GM10847 (cell line): ENCODE results near the gene NSUN2.

Source experiments
- POLR2A ChIP-seq: IDR thresholded peaks from 2 replicates; pipeline ENCODE4 v1.6.1; 2011; ENCODE audit not compliant: insufficient read length; ENCODE audit errors: extremely low read depth

The NSUN2 gene

DNA sequence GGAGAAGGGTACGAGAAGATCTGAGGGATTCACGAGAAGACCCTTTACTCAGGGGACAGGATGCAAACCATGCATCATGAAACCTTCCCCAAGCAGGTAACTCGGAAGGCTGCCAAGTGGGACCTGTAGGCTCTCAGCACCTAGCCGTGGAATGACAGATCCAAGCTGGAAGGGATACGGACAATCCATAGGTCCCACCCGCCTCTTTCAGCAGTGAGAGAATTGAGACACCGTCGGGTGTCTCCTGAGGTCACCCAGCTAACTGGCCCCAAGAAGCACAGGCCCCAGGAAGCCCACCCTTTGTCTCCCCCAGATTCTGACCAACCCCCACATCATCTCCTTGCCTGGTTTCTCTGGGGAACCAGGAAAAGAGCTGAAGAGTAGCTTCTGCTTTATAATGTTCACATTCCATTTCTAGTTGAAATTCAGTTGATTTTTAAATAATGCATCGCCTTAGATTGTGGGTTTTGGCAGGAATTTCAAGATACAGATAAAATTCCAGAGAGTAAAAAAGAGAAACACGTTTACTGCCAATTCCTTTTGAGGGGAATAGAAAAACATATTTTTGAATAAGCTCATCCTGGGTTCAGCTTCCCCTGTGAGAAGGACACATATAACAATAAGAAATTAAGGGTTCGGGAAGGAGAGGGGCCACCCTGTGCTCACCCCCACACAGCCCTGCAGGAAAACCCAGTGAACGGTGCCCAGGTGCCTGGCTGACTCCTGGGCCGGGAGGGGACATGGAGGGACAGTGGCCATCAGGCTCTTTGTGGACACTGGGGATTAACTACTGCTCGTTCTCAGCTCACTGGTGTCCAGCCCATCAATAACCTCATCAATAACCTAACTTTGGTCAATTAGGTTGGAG is 51.1 kb downstream of the NSUN2 start:
- TF ChIP-seq POLR2A, result no peak

DNA sequence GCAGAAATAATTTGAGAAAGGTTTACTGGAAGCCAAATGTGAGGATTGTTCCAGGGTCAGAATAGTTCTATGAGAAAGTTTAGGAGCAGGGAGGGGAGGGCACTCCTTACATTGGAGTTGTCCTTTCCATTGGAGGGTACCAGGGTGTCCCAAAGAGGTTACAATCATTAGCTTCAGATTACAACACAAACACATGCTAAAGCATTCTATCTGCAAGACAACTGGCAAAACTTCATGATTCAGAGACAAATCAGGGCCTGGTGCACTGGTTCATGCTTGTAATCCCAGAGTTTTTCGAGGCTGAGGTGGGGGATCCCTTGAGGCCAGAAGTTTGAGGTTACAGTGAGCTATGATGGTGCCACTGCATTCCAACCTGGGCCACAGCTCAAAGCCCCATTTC is 51.8 kb downstream of the NSUN2 start:
- no peak for TF ChIP-seq POLR2A

DNA sequence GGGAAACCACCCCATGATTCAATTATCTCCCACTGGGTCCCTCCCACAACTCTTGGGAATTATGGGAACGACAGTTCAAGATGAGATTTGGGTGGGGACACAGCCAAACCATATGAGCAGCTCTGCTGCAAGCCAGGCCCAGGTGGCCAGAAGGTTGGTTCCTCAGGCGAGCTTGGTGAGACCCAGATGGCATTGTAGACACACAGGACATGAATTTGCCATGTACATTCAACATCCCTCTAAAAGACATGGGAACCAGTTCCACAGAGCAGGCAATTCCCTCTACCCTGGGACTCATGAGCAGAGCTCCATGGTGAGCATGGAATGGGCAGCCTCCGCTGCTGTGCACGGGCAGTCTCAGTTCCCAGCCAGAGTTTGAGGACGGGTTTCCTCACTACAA is 53.3 kb downstream of the NSUN2 start:
- TF ChIP-seq POLR2A, result no peak

DNA sequence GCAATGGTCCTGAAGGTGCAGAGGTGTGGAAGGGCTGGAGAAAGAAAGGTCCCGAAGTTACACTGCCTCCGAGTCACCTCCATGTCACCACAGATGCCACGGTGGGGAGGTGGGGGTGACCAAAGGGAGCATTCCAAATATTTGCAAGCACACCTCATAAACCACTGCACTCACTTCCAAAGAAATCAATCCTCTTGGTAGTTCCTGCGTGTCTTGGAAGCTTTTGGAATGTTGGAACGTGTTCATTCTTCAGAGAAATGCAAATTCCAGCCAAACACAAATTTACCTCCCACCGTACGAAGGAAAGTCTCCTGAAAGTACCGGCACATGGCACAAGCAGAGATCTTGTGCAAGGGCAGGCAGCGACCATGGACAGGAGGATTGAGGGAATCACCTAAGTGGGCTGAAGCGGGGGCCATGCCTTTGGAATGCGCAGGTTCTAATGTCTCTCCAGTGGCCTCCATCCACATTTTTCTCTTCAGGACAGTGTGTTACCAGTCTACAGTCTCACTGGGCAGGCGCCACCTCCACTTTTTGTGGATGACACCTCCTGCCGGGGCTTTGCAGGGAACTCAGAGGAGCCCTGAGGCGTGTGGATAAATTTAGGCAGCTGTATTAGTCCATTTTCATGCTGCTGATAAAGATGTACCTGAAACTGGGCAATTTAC is 54.0 kb downstream of the NSUN2 start:
- no peak for TF ChIP-seq POLR2A

DNA sequence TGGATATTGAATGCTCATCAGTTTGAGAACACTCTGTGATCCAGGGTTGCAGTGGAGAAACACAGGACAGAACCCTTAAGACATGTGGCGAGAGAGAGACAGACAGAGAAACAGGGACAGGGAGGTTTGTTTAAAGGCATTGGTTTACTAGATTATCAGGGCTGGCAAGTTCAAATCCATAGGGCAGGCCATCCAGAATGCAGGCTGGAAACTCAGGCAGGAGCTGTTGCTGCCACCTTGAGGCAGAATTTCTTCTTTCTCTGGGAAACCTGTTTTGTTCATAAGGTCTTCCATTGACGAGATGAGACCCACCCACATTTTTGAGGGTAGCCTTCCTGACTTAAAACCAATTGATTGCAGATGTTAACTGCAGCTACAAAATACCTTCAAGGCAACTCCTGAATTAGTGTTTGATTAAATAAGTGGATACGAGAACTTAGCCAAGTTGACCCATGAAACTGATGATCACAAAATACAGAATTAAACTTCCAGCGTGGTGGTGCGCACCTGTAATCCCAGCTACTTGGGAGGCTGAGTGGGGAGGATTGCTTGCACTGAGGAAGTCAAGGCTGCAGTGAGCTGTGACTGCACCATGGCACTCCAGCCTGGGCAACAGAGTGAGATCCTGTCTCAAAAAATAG is 55.9 kb downstream of the NSUN2 start:
- no peak for TF ChIP-seq POLR2A

DNA sequence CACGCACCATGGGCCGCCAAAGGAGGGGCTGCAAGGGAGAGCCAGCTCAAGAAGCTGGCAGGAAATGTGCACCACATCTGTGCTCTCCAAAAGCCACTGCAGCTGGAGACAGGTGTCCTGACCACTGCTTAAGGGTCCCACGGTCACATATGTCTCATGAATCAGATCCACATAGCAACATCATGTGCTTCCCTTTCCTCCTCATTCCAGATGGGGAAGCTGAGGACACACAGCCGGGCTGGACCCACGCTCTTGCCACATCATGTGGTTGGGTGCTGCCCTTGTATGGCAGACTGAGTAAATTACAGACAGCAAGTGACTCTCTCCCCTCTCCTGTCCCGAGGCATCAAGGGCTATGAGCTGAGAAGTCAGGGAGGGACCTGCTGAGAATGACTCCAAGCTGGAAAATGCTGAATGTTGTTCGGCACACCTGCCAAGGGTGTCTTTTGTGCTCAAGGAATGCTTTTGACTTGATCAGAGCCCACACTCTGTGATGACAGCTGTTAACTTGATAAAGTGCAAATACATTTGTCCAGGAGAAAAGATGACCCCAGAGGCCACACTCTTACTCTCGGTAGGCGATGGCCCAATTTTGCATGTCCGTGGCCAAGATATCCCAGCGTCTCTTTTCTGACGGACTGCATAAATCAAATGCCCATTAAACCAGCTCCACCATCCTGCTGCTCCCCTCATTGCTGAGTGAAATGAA is 58.2 kb downstream of the NSUN2 start:
- TF ChIP-seq POLR2A, result no peak

DNA sequence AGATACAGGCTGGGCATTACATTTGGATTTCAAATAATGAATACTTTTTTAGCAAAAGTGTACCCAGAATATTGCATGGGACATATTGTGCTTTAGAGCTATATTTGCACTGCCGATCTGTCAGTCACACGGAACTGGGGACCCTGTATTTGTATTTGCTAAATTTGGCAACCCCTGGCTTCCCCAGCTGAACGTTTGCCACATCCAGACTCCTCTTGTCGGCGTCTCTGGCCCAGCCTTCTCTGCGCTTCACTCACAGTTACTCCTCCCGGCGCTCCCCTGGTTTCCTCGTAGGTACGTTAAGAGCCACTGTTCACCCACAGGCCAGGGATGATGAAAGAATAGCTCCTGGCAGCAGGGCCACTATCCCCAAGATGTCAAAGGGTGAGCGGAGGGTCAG is 58.7 kb downstream of the NSUN2 start:
- no peak for TF ChIP-seq POLR2A

DNA sequence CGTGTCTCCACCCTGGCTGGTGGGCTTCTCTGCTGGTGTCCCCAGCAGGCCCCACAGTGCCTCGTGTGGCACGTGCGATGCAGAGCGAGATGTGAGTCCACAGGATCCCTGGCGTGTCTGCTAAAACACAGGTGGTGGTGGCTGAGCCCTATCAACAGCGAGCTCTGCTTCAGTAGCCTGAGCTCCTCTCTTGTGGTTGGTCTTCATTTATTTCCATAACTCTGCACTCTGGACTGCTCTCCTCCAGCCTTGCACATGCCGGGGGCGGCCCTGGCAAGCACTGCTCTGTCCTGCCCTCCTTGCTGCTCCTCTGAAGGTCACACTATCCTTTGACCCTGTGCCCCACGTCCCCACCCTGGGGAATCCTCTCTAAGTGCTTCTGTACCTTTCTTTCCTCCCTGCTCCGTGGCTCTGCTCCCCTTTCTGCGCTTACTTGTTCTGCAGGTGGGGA is 59.2 kb downstream of the NSUN2 start:
- no peak for TF ChIP-seq POLR2A

DNA sequence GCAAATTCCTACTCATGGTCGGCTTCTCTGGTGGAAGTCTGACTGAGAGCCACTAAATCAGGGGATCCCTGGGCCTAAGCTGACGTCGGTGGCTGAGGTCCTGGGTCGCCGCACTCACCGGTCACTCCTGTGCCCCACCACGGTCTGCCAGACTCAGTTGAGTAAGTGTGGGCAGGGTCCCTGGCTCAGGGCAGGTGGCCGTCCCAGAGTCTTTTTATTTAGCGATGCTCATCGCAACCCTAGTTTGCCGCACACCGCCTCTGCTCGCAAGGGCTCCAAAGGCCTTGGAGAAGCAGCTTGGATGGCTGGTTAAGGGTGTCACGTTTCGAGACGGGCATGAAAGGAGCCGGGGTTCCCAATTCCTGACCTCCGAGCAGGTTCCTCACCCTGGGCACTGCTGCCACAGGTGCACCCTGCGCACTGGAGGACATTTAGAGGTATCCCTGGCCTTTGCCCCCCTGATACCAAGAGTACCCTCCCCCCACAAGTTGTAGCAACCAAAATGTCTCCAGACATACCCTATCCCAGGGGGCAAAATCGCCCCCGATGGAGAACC is 59.9 kb downstream of the NSUN2 start:
- TF ChIP-seq POLR2A, result no peak

DNA sequence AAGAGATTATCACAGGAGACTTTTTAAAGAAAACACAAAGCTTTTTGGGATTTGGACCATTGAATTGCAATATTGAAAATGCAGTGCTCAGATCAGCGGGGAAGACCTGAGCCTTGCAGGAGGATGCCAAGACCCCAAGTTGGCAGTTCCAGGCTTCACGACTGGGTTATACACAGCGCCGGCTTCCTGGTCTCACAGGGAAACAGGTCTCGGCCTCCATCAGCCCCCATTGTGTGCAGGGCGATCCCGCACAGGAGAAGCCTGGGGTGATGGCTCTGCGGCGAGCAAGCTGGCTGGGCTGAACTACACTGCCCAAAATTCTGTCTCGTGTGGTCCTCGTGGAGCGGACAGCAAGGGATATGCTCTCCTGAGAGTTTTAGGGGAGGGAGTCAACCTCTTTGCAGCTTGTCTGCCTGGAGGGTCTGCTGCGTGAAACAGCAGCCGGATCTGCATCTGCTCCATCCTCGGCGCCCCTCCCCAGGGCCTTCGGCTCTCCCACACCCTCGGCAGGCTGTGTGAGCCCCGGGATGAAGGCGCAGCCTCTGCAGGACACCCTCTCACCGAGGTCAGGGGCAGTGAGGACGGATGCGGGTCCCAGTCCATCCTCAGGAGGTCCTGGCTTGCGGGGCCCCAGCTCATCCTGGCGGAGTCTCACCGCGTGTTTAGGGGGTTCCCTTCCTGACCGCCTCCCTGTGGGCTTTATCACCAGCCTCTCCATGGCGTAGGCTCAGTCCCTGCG is 60.6 kb downstream of the NSUN2 start:
- TF ChIP-seq POLR2A, result no peak

DNA sequence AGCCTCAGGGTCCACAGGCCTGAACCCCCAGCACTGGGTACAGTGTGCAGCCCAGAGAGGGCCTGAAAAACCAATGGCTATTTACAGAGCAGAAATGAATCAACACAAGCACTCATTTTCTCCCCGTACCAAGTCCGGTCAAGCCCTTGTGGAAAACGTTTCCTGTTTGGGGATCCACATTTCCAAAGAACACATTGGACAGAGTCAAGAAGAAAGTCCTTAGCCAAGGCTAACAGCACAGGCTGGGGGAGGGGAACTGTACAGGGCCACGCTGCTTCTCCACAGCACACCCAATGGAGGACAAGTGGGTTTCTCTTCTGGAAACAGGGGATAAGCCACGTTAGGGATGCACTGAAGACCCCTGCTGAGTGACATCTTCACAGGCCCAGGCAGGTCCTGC is 62.3 kb downstream of the NSUN2 start:
- TF ChIP-seq POLR2A, result no peak

DNA sequence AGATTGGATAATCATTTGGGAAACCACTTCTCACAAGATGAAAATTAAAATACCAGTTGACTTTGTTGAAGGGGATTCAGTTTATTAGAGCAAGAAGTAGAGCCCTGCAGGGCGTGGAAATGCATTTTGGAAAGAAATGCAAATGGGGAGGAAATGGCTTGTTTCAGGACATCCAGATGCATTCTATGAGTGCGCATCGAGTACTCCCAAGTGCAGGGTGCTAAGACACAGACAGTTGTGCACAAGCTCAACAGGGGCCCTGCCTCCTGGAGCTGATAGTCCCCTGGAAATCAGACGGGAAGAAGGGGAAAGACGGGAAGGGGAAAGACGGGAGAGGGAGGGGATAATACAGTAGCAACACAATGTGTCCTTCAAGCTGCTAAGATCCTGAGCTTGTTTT is 64.0 kb downstream of the NSUN2 start:
- TF ChIP-seq POLR2A, result no peak

DNA sequence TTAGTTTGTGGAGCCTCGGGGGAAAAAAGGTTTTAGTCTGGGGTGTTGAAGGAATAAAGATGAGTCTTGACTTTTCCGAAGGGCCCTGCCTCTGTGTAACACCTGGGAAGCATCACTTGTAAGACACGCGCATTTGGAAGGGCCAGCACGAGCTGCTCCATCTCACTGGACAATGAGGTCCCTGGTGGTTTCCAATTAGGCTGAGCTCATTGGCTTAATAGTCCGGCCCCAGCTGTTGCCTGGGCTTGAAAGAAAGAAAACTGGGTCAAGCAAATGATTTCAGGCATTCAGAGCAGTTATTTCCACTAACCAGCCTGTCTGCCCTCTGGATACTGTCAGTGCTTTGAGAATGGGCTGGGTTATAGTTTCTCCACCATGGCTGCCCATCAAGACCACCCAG is 64.5 kb downstream of the NSUN2 start:
- TF ChIP-seq POLR2A, result no peak

DNA sequence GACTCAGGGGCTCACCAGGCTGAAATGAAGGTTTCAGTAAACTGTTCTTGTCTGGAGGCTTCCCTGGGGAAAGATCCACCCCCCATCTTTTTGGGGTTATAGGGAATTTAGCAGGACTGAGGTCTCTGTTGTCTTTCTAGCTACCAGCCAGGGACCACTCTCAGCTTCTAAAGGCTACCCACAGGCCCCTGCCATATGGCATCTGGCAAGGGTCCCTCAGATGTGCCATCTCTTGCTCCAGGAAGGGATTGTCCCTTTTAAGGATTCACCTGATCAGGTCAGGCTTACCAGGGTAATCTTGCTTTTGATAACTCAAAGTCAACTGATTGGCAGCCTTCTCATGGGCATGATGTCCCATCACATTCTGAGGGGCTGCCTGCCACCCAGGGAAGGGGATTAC is 65.0 kb downstream of the NSUN2 start:
- TF ChIP-seq POLR2A, result no peak

DNA sequence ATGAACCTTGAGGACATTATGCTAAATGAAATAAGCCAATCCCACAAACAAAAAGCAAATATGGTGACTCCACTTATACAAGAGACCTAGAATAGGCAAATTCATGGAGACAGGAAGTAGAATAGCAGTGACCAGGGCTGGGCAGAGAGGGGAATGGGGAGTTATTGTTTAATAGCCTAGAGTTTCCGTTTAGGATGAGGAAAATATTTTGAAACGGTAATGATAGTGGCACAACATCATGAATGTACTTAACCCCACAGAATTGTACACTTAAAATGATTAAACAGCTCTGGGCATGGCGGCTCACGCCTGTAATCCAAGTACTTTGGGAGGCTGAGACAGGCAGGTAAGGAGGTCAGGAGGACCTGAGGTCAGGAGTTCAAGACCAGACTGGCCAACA is 65.8 kb downstream of the NSUN2 start:
- no peak for TF ChIP-seq POLR2A

DNA sequence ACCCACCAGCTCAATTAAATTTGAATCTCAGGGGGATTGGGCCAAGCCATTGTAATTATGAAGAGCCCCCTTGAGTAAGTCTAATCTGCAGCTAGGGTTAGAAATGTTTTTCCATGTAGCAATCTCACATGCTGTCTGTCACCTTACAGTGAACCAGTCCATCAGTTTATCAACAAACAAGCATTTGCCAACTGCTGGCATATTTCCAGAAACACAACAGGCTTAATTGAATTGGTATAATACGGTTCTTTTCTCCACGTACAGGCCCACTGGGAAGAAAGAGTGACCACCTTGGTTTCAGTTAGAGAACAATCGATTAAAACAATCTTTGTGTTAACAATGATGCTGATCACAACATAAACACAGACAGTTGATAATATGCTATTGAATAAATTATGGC is 67.4 kb downstream of the NSUN2 start:
- no peak for TF ChIP-seq POLR2A
